KG1 (cell line): ENCODE data around the gene TTC39B.
"Not testable (repeated sequence)": the region's sequence is repeated elsewhere in the genome, so short reads cannot be mapped to it uniquely, and the experiment has no call there.

Experiments used
- DNase-seq: peaks from one replicate; lab custom pipeline; 2025; lab: John Stamatoyannopoulos, UW

Gene TTC39B

GRCh38 chr9:15306757-15307522 lies at the start of gene TTC39B:
Gene TTC39B (minus strand): TSS chr9:15307216. CDS start chr9:15307125, 91 bp downstream.
- DNase-seq, result peak; percentile 66

- DNase-seq, result no peak
These were observed 48.7 kb upstream of the TTC39B start for GRCh38 chr9:15355669-15356068.

GRCh38 chr9:15354713-15355112 lies 47.7 kb upstream of the TTC39B start:
- no peak for DNase-seq

- no peak for DNase-seq
These were observed 46.9 kb upstream of the TTC39B start for GRCh38 chr9:15353892-15354291.

- no peak for DNase-seq
These were observed 45.3 kb upstream of the TTC39B start for GRCh38 chr9:15352306-15352705.

DNA sequence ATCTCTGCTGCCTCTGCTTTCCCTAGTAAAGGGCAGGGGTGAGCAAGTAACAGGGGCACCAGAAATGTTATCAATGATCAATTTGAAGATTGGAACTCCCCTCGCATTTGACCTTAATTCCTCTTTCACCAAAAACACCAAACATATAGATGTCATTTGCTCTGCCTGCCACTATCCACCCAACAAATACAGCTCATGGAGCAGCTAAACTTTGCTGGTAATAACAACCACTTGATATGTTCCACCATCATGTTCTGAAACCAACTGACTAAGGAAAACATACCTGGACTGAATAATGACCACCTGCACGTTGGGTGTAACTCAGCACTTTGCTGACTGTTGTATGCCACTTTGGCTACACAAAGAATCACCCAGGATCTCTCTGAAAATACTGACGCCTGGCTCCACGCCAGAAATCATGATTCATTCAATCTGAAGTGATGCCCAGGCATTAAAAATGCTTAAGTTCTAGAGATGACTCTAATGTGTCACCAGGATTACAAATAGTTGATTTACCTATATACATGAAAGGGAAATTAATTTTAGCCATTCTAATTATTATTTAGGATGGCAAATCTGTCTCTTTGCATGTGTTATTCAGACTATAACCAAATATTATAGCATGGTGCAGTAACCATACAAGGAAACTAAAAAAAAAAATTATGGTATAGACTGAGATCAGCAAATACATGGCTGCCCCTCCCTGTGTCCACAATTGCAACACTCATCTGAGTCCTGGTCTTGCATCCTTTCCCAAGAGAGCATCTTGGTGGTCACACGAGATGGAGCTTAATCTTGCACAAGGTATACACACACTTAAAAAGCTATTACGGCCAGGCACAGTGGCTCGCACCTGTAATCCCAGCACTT lies 43.1 kb upstream of the TTC39B start:
- DNase-seq, result no peak

DNA sequence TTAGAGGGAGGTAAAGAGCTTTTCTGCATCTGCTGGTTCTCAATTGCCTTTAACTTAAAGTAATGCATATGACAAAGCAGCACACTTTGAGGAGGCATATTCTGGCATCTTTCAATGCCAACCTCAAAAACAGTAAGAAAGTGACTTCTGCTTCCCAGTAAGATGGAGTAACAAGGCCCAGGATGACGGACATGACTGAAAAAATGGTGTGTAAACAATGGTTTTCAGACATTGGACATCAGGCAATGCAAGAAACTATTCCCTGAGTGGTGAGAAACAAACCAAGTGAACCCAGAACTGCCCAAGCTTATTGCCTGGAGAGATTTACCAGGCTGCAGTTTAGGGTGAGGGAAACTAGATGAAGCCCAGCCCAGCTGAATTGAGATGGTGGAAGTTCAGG lies 39.8 kb upstream of the TTC39B start:
- no peak for DNase-seq

DNA sequence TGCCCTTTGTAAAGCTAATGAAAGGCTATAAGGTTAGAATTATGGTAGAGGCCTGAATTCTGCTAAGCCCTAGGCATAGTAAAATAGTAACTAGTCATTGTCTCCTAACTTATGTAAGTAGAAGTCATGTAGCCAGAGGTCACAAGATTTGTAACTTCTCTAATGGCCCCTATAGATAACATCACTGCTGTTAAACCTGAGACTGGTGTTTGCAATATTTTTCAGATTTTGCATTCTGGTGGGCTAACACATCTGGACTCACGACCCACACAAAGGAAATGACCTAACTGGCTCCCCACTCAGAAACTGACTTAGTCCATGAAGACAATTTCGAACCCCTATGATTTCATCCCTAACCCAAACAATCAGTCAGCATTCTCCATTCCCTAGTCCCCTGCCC lies 37.2 kb upstream of the TTC39B start:
- DNase-seq, result no peak

DNA sequence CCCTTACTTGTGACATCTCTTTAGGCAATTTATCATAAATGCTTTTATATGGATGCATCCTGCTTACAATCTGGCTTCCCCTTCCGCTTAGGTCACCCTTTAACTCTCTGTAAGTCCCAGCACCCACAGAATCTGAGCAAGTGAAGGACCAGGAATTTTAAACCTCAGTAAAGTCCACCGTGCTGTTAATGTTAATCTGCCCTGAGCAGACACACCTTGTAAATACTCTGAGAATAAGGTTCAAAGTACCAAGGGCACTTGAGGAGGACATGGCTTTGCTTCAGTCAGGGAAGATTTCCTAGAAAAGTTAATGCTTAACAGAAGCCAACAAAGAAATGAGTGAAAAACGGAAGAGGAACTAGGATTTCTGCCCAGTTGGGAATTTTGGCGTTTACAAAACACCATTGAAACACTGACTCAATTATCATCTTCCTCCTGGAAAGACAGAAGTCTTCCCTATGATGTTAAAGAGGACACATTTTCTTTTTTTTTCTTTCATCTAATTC lies 26.4 kb upstream of the TTC39B start:
- DNase-seq, result no peak

GRCh38 chr9:15332939-15333338 lies 25.9 kb upstream of the TTC39B start:
- DNase-seq, result no peak

DNA sequence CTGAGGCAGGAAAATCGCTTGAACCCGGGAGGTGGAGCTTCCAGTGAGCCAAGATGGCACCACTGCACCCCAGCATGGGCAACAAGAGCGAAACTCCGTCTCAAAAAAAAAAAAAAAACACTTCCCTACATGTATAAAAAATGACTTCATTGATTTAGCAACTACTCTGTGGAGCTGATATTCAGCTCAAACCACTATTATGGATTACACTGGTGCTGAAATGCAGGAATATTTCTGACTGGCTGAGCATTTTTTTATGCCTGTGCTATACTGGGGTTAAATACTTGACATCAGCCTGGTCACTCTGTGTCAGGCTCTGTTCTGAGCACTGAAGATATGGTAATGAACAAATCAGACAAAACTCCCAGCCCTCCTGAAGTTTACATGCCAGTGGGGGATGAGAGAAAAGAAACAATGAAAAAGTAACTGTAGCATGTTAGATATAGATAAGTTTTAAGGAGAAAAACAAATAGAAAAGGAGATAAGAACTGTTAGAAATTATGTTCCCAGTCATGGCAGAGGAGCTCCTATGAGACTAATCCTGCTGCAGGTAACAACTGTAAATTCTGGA lies 22.6 kb upstream of the TTC39B start:
- DNase-seq, result no peak

DNA sequence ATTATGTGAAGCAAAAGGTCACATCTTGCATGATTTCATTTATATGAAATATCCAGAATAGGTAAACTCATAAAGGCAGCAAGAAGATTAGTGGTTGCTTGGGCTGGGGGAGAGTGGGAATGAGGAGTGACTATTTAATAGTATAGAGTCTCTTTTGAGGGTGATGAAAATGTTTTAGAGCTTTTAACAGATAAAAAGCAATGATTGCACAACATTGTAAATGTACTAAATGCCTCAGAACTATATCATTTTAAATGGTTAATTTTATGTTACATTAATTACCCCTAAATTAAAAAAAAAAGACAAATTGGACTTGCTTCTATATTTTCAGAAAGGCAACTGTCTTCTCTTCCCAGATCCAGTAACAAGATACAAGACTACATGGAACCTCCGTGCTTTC lies 21.9 kb upstream of the TTC39B start:
- no peak for DNase-seq

DNA sequence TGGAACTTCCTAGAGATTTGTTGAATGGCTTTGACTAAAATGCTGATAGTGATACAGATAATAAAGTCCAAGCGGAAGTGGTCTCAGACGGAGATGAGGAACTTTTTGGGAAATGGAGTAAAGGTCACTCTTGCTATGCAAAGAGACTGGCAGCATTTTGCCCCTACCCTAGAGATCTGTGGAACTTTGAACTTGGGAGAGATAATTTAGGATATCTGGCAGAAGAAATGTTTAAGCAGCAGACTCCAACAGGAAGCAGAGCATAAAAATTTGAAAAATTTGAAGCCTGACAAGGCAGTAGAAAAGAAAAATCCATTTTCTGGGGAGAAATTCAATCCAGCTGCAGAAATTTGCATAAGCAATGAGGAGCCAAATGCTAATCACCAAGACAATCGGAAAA lies 15.7 kb upstream of the TTC39B start:
- not testable (repeated sequence) for DNase-seq

DNA sequence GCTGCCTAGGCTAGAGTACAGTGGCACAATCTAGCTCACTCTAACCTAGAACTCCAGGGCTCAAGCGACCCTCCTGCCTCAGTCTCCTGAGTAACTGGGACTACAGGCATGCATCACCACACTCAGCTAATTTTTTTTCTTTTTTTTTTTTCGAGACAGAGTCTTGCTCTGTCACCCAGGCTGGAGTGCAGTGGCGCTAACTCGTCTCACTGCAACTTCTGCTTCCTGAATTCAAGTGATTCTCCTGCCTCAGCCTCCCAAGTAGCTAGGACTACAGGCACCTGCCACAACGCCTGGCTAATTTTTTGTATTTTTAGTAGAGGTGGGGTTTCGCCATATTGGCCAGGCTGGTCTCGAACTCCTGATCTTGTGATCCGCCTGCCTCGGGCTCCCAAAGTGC lies 12.6 kb upstream of the TTC39B start:
- DNase-seq, result not testable (repeated sequence)

- no peak for DNase-seq
These were observed 10.8 kb upstream of the TTC39B start for GRCh38 chr9:15317836-15318235.

DNA sequence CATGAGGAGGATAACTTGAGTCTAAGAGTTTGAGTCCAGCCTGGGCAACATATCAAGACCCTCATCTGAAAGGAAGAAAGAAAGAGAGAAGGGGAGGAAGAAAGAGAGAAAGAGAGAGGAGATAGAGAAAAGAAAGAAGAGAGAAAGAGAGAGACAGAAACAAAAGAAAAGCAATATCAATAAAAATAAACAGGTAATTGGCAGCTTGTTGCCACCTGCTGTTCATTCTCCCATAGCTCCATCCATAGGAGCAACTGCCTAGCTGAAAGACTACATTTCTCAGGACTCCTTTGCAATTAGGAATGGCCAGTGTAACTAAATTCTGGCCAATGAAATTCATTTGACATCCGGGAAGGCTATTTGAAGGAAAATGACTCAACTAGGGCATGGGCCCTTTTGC lies 4.6 kb upstream of the TTC39B start:
- DNase-seq, result no peak

DNA sequence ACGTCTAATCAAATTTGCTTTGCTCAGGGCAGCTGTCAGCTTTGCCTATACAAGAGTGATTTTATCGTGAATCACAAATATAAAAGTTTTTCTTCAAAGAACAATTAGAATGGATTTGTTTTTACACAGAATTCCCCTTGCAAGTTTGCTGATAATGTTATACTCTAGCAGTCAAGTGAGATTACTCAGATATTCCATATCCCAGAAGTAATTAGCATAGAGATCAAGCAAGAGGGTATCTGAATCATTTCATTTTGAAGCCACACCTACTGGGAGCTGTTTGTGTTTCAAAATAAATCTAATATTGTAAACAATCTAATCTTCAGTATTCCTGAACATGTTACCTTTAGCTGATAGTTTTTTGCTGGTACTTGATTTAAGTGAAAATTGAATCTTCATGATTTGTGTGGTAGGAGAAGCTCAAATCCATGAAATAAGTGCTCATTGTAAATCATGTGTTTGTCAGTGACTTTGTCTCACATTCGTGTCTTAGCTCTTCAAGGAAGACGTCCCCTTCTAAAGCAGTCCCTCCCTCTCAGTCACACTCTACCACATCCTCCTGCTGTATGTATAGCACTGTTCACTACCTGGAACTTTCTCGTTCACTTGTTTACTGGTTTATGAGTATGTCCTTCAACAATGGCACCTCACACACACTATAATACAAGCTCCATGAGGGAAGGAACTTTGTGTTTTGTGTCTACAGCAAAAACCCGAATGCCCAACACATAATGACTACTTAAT lies 3.3 kb upstream of the TTC39B start:
- no peak for DNase-seq

DNA sequence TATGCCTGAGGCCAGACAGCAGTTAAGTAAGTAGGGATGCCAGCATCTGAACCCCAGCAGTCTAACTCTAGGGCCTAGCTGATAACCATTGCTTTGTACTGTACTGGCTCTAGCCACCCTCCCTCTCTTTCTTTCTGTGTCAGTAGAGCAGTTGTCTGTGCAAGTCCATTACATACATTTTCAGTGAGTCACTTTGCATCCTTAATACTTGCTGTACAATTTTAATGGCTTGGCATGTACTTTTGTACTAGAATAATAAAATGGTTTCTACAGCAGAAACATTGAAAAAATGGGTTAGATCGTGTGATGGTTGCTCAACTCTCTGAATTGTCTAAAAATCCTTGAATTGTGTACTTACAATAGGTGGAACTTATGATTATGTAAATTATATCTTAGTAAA lies 1.5 kb upstream of the TTC39B start:
- DNase-seq, result no peak

GRCh38 chr9:15307523-15307841 lies 466 bp upstream of the TTC39B start:
- no peak for DNase-seq

- peak; percentile 56 for DNase-seq
These were observed 804 bp downstream of the TTC39B start for GRCh38 chr9:15306068-15306756.

GRCh38 chr9:15305470-15305869 lies 1.5 kb downstream of the TTC39B start:
- DNase-seq, result no peak

DNA sequence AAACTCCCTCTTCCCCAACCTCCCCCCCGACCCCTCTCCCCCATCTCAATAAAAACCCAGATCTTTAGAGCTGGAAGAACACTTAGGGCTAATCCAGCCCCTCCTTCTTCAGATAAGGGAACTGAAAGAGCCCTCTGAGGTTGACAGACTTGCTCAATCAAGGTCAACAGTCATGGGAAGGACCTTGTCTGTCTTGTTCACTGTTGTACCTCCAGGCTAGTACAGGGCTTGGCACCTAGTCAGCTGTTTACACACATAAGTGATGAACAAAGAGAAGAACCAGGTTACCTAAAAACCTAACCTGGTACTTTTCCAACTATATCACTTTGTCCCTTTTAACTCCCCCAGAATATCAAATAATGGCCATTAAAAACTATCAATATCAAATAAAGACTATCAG lies 2.4 kb downstream of the TTC39B start:
- DNase-seq, result no peak
